NOMO-1 treated with dmso at 0.1 percent for 144 hours (cell line): ENCODE data around the gene GASK1A.
"Not testable (repeated sequence)": the region's sequence is repeated elsewhere in the genome, so short reads cannot be mapped to it uniquely, and the experiment has no call there.

ENCODE experiments used
- DNase-seq: peaks from one replicate; lab custom pipeline; 2025; ENCODE audit not compliant: unreplicated experiment; lab: John Stamatoyannopoulos, UW

GASK1A gene

GRCh38 chr3:43055806-43056770 lies 77.0 kb downstream of the GASK1A start:
- DNase-seq: no peak

- no peak for DNase-seq
Observed at GRCh38 chr3:43059456-43059855, 80.3 kb downstream of the GASK1A start.

GRCh38 chr3:43061101-43061895 lies 82.2 kb downstream of the GASK1A start:
- no peak for DNase-seq

DNA sequence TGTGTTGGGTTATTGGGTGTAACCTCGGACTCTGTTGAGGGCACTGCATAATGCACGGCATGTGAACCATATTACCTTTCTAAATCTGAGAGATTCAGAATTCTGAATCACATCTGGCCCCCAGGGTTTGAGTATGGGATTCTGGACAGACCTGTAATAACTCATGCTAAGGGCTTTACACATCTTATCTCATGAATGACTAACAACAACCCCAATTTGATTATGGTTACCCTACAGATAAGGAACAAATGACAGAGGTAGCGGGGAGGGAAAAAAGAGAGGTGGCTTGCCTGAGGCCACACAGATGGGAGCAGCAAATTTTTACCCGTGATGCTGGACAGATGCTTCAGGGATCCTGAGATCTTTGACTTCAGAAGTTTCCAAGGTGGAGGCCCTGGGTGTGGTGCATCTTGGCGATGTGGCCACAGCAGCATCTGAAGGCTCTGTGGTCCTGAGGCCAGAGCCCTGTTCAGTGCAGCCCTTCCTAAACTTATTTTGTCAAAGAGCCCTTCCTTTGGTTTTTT lies 83.0 kb downstream of the GASK1A start:
- no peak for DNase-seq

GRCh38 chr3:43062564-43063040 lies 83.5 kb downstream of the GASK1A start:
- no peak for DNase-seq

DNA sequence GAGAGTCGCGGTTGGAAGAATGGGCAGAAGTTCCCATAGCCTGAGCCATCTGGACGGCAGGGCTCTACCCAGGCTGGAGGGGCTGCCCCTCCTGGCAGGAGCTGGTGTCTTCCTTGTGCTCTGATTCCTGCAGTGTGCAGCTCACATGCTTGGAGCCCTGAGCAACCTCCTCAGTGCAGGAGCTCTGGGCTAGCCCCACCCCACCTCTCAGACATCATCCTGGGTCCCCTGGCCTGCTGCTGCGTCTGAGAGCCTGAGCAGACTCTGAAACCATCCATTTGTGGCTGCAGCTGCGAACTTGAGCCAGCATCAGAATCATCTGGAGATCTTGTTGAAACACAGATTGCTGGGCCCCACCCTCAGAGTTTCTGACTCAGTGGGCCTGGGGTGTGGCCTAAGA lies 84.0 kb downstream of the GASK1A start:
- no peak for DNase-seq

DNA sequence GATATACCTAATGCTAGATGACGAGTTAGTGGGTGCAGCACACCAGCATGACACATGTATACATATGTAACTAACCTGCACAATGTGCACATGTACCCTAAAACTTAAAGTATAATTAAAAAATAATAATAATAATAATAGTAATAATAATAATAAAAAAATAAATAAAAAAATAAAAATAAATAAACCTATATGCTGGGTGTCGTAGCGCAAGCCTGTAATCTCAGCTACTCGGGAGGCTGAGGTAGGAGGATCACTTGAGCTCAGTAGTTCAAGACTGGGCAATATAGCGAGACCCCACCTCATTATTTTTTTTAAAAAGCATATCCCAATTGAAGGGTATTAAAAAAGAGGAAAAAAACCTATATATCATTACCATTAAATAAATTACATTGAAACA lies 91.6 kb downstream of the GASK1A start:
- not testable (repeated sequence) for DNase-seq

GRCh38 chr3:43071313-43071893 lies 92.3 kb downstream of the GASK1A start:
- no peak for DNase-seq

GRCh38 chr3:43072361-43072760 lies 93.2 kb downstream of the GASK1A start:
- DNase-seq: no peak

- no peak for DNase-seq
Observed at GRCh38 chr3:43073116-43073835, 94.2 kb downstream of the GASK1A start.

DNA sequence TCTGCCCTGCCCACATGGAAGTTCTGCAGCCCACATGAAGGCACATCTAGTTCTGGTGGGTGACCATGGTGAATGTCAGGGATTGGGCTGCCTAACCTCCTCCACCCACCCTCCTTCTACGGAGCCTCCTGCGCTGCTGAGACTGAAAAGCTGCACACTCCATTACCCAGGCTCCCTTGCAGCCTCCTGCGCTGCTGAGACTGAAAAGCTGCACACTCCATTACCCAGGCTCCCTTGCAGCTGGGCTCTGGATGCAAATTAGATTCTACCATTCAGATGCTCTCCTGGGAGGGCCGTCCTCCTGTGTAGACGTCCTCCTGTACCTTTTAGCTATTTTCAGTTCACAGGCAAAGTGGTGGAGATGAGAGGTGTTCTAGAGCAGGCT lies 94.7 kb downstream of the GASK1A start:
- no peak for DNase-seq

GRCh38 chr3:43074482-43074881 lies 95.4 kb downstream of the GASK1A start:
- DNase-seq: no peak

GRCh38 chr3:43074901-43075689 lies 96.0 kb downstream of the GASK1A start:
- no peak for DNase-seq

DNA sequence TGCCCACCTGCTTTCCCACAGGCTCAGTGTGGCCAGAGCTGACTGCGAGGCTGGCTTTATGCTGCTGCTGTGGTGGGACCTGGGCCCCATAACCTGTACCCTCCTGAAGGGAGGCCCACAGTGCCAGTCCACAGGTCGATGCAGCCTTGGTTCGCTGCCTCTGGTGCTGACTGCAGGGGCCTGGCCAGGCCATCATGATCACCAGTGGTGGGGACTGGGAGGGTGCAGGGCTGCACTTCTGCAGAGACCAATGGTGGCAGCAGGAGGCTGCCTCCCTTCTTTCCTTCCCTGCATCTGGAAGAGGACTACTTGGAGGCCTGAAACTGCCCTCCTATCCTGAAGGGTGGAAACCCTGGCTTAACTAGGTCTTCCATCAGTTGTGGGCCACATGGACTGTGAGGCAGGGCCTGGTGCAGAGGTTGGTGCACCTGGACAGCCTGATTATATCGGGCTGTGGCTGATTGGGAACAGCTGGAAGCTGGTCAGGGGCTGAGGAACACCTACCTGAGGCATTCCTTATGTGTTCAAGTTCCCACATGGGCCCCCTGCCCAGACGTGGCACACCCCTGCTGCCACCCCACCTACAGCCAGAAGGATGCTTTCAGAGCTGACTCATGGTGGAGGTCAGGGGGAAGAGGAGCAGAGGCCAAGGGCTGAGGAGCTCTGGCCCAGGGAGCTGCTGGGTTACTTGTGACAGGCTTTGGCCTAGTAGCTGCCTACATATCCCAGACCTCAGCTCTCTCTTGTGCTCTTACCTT lies 97.0 kb downstream of the GASK1A start:
- DNase-seq: no peak

DNA sequence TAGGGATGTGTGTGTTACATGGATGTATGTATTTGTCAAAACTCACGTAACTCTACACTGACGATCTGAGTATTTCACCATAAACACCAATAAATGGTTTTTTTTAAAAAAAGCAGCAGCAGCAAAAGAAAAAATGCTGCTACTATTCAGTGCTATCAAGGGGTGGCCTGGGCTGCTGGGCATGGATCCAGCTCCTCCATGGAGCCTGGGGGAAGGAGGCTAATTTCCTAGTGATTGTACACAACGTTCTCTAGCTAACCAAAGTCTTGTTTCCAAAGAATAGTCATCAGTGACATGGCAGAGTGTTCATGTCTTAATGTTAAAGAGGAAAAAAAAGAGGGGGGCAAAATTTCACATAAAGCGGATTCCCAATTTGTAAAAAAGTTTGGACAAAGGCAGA lies 97.7 kb downstream of the GASK1A start:
- DNase-seq: no peak

DNA sequence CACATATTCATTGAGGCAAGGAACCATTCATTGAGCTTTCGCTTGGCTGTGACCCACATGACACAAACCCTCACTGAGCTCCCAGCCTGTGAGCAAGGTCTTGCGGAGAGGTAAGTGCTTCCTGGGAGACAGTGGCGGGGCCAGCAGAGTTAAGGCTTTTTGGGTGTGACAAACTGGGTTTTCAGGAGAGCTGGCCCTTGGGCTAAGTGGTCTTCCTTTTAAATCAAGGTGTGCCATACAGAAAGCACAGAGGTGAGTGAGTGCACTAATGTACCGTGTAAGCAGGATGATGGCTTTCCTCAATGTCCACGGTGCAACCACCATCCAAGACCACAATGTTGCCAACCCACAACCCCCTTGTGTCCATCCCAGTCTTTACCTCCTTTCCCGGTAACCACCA lies 98.2 kb downstream of the GASK1A start:
- no peak for DNase-seq

DNA sequence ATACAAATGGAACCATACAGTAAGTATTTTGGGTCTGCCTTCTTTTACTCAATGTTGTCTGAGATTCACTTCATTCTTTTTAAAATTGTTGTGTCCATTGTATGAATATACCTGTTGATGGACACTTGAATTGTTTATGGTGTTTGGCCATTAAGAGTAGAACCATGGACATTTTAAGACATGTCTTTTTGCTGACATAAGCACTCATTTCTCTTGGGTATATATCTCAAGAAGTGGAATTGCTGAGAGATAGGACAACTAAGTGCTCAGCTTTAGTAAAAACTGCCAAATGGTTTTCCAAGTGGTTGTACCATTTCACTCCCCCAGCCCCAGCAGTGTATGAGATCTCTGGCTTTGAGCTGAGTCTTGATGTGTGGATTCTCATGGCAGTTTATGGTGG lies 98.6 kb downstream of the GASK1A start:
- DNase-seq: no peak

- no peak for DNase-seq
Observed at GRCh38 chr3:43079536-43080332, 100.6 kb downstream of the GASK1A start.
